Trophoblast cell (in vitro differentiated cells and primary cell): ENCODE data around the gene OR6B1.
A peak's percentile ranks its signal among the peaks of the same experiment; 100 is the strongest.

Experiments
- DNase-seq, 2 donors: peaks; one replicate each; pipeline ENCODE4 v3.0.0-alpha.2; 2016
- H2AFZ ChIP-seq: 2 replicates; pipeline ENCODE4 v1.6.1; 2013; ENCODE audit warnings: low read length, moderate library complexity, mild to moderate bottlenecking; ENCODE audit not compliant: insufficient read depth, poor library complexity
- H2AK5ac ChIP-seq: 2 replicates; pipeline ENCODE4 v1.6.1; 2013; ENCODE audit warnings: mild to moderate bottlenecking, low read length
- H2BK120ac ChIP-seq: 2 replicates; pipeline ENCODE4 v1.6.1; 2013; ENCODE audit warnings: low read length, mild to moderate bottlenecking, moderate library complexity; ENCODE audit not compliant: insufficient read depth, poor library complexity
- H2BK12ac ChIP-seq: 2 replicates; pipeline ENCODE4 v1.6.1; 2013; ENCODE audit warnings: mild to moderate bottlenecking, low read length, moderate library complexity
- H2BK5ac ChIP-seq: 2 replicates; pipeline ENCODE4 v1.6.1; 2013; ENCODE audit warnings: low read length, low read depth, moderate library complexity, mild to moderate bottlenecking; ENCODE audit not compliant: poor library complexity
- H3K14ac ChIP-seq: 2 replicates; pipeline ENCODE4 v1.6.1; 2013; ENCODE audit warnings: mild to moderate bottlenecking, low read length
- H3K18ac ChIP-seq: 2 replicates; pipeline ENCODE4 v1.6.1; 2013; ENCODE audit warnings: mild to moderate bottlenecking, low read length
- H3K23ac ChIP-seq: 2 replicates; pipeline ENCODE4 v1.6.1; 2013; ENCODE audit warnings: low read length
- H3K27ac ChIP-seq: 2 replicates; pipeline ENCODE4 v1.5.1; 2013; ENCODE audit warnings: low read depth, mild to moderate bottlenecking, inconsistent platforms, low read length, moderate library complexity
- H3K27me3 ChIP-seq: 2 replicates; pipeline ENCODE4 v1.6.1; 2013; ENCODE audit warnings: inconsistent platforms, mild to moderate bottlenecking, low read length, moderate library complexity; ENCODE audit not compliant: insufficient read depth
- H3K36me3 ChIP-seq, 2 experiments: 1 replicate in 1 of 2; 2 replicates in 1 of 2; pipeline ENCODE4 v1.6.1; 2013; ENCODE audit warnings: low read length in 2 of 2, mild to moderate bottlenecking in 2 of 2, moderate library complexity in 1 of 2; ENCODE audit not compliant: insufficient read depth in 2 of 2, control insufficient read depth in 1 of 2
- H3K4ac ChIP-seq: 2 replicates; pipeline ENCODE4 v1.6.1; 2013; ENCODE audit warnings: low read depth, mild to moderate bottlenecking, low read length, moderate library complexity
- H3K4me1 ChIP-seq, 2 experiments: 1 replicate in 1 of 2; 2 replicates in 1 of 2; pipeline ENCODE4 v1.6.1; 2013; ENCODE audit warnings: low read length in 2 of 2, mild to moderate bottlenecking in 2 of 2, moderate library complexity in 1 of 2; ENCODE audit not compliant: insufficient read depth in 2 of 2, control insufficient read depth in 1 of 2
- H3K4me2 ChIP-seq: 2 replicates; pipeline ENCODE4 v1.6.1; 2013; ENCODE audit warnings: inconsistent platforms, mild to moderate bottlenecking, low read length, moderate library complexity
- H3K4me3 ChIP-seq: 2 replicates; pipeline ENCODE4 v1.5.1; 2013; ENCODE audit warnings: mild to moderate bottlenecking, low read depth, low read length, inconsistent platforms
- H3K79me1 ChIP-seq: one replicate; pipeline ENCODE4 v1.6.1; 2013; ENCODE audit warnings: low read length
- H3K79me2 ChIP-seq: 2 replicates; pipeline ENCODE4 v1.6.1; 2013; ENCODE audit warnings: low read length, mild to moderate bottlenecking; ENCODE audit not compliant: control insufficient read depth, insufficient read depth, poor library complexity
- H3K9ac ChIP-seq: 2 replicates; pipeline ENCODE4 v1.6.1; 2013; ENCODE audit warnings: mild to moderate bottlenecking, low read length
- H3K9me3 ChIP-seq: 2 replicates; pipeline ENCODE4 v1.6.1; 2013; ENCODE audit warnings: low read depth, mild to moderate bottlenecking, control low read depth, inconsistent platforms, low read length; ENCODE audit not compliant: insufficient read depth
- H4K12ac ChIP-seq: 2 replicates; pipeline ENCODE4 v1.6.1; 2013; ENCODE audit warnings: low read depth, mild to moderate bottlenecking, low read length, moderate library complexity
- H4K8ac ChIP-seq: 2 replicates; pipeline ENCODE4 v1.6.1; 2013; ENCODE audit warnings: low read depth, mild to moderate bottlenecking, low read length, moderate library complexity
- H4K91ac ChIP-seq: one replicate; pipeline ENCODE4 v1.6.1; 2013; ENCODE audit warnings: low read depth, mild to moderate bottlenecking, low read length, moderate library complexity
- WGBS: extraction: QIAGEN DNeasy Blood & Tissue Kit; methylation state at CpG from one replicate; pipeline ENCODE4 v1.1.7; 2013; ENCODE audit warnings: missing lambda C conversion rate; ENCODE audit not compliant: insufficient read length, insufficient coverage; ENCODE audit errors: extremely low coverage; 5-methylcytosine and 5-hydroxymethylcytosine counted together

OR6B1 gene

DNA sequence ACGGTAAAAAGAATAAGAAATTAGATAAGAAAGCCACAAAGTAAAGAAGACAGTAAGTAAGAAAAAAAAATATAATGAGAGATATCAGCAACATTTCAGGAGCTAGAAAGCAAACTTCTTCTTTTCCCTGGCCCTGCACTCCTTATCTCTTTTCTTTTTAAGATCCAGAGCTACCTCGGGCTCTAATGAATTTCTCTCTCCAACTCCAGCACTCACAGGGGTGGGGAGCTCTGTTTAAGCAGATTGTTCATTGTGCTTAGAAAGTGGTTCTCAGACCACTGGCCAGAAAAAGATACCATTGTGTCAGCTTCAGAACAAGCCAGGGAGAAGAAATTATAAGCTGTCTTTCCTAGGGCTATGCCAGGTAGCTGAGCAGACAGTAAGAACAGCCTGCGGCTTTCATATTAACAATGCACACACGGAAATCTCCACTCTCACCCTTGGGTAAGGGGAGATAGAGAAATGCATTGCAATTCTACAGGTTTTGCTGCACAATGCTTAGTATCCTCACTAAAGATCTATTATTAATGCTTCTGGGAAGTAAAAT lies 26.2 kb upstream of the OR6B1 start:
- no peak overlapping the region for H3K4me3 ChIP-seq
- no peak for DNase-seq
- WGBS = no CpG with 5 or more reads among the region's 4 CpGs
- peaks cover 0 to 3% of the 10 kb centered on the region in 2 experiments for H3K4me1 ChIP-seq
- no peak overlapping the region for H3K18ac ChIP-seq
- H2AFZ ChIP-seq = no peak overlapping the region
- H3K23ac ChIP-seq = no peak overlapping the region
- no peaks in the 10 kb centered on the region for H3K79me1 ChIP-seq
- H3K27ac ChIP-seq = no peak overlapping the region
- no peaks in the 10 kb centered on the region for H3K27me3 ChIP-seq
- no peak overlapping the region for H3K4me2 ChIP-seq
- H4K12ac ChIP-seq = no peak overlapping the region
- H2BK12ac ChIP-seq = no peak overlapping the region
- H3K36me3 ChIP-seq = no peaks in the 10 kb centered on the region
- no peak overlapping the region for H4K91ac ChIP-seq
- no peak overlapping the region for H4K8ac ChIP-seq
- H2BK120ac ChIP-seq = no peak overlapping the region
- H3K14ac ChIP-seq = no peak overlapping the region
- no peaks in the 10 kb centered on the region for H3K79me2 ChIP-seq
- H2AK5ac ChIP-seq = no peak overlapping the region
- no peak overlapping the region for H3K9ac ChIP-seq
- no peak overlapping the region for H3K4ac ChIP-seq
- no peak overlapping the region for H2BK5ac ChIP-seq
- no peaks in the 10 kb centered on the region for H3K9me3 ChIP-seq

DNA sequence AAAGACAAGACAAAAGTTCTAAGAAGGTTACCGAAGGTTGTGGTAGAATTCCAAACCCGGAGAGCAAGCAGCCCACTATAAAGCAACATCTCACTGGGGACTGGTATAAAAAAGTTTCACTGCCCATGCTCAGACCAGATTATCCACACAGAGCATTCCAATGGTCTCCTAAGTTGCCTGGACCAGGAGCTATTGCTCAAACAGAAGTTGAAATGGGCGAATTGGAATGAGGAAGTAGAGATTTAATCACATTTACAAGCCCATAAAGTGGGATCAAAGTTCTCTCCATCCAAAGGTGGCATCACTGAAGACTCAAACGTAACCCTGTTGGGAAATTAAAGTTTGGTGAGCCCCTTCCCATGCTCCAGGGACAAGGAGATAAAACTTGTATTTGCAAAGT lies 25.7 kb upstream of the OR6B1 start:
- H2AK5ac ChIP-seq = no peak overlapping the region
- no CpG with 5 or more reads among the region's 4 CpGs for WGBS
- no peak overlapping the region for H3K9ac ChIP-seq

DNA sequence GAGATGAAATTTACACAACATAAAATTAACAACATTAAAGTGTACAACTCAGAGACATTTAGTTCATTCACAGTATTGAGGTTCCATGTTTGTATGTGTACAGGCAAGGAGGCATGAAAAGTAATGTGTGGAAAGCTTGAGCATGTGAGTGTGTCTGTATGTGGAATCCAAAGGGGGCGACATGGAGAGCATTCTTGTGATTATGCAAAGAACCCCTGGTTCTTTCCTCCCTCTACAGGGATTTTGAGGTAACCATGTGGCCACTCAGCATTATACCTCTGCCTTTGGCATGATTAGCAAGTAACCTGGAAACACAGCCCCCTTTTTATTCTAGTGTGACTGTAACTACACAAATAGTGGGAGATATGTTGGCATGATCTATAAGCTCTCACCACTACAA lies 24.5 kb upstream of the OR6B1 start:
- H4K8ac ChIP-seq = no peak overlapping the region
- H2BK120ac ChIP-seq = no peak overlapping the region
- no peak overlapping the region for H3K14ac ChIP-seq
- H3K36me3 ChIP-seq = no peaks in the 10 kb centered on the region
- H2AFZ ChIP-seq = no peak overlapping the region
- no peak overlapping the region for H3K9ac ChIP-seq
- no peak overlapping the region for H4K91ac ChIP-seq
- H3K4ac ChIP-seq = no peak overlapping the region
- no peak overlapping the region for H4K12ac ChIP-seq
- H3K4me1 ChIP-seq = peaks cover 0 to 3% of the 10 kb centered on the region in 2 experiments
- no peak overlapping the region for H3K27ac ChIP-seq
- no peak overlapping the region for H3K4me3 ChIP-seq
- H3K27me3 ChIP-seq = no peaks in the 10 kb centered on the region
- H2BK12ac ChIP-seq = no peak overlapping the region
- no peak overlapping the region for H3K18ac ChIP-seq
- no CpG with 5 or more reads among the region's 1 CpG for WGBS
- H3K4me2 ChIP-seq = no peak overlapping the region
- no peaks in the 10 kb centered on the region for H3K79me1 ChIP-seq
- no peak overlapping the region for H2AK5ac ChIP-seq
- no peak for DNase-seq
- H3K9me3 ChIP-seq = no peaks in the 10 kb centered on the region
- no peak overlapping the region for H2BK5ac ChIP-seq
- H3K23ac ChIP-seq = no peak overlapping the region
- no peaks in the 10 kb centered on the region for H3K79me2 ChIP-seq

More for the DNA sequence above, 25.7 kb upstream of the OR6B1 start:
- Histone ChIP-seq H2AFZ (no peak overlapping the region), H3K27ac (no peak overlapping the region), H3K18ac (no peak overlapping the region), H4K12ac (no peak overlapping the region), H3K4me2 (no peak overlapping the region), H3K14ac (no peak overlapping the region), H3K79me1 (no peaks in the 10 kb centered on the region), H3K9me3 (no peaks in the 10 kb centered on the region), H2BK5ac (no peak overlapping the region), H3K79me2 (no peaks in the 10 kb centered on the region), H3K36me3 (no peaks in the 10 kb centered on the region), H3K27me3 (no peaks in the 10 kb centered on the region), H2BK12ac (no peak overlapping the region), H3K4me3 (no peak overlapping the region), H4K91ac (no peak overlapping the region), H3K23ac (no peak overlapping the region), H4K8ac (no peak overlapping the region), H3K4ac (no peak overlapping the region), H3K4me1 (peaks cover 0 to 3% of the 10 kb centered on the region in 2 experiments), H2BK120ac (no peak overlapping the region)
- peak in 1 of 2 donors; percentile 37 for DNase-seq

DNA sequence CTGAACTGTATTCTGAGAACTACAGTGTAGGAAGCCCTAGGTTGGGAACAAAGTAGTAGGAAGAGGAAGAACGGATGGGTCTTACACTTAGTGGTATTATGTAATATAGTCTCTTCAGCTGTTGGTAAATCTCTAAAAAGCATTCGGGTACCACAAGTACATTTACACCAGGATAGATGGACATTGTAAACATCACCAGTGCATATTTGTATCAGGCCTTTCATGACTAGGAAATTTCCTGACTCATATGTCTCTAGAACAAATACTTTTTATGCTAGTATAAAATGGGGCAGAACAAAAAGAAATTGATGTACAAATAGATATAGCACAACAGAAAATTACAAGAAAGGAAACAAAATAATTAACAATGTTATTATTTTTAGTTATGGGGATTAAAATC lies 21.5 kb upstream of the OR6B1 start:
- Histone ChIP-seq H4K12ac (no peak overlapping the region), H3K18ac (no peak overlapping the region), H3K27ac (no peak overlapping the region), H3K79me1 (no peaks in the 10 kb centered on the region), H4K91ac (no peak overlapping the region), H2AFZ (no peak overlapping the region), H3K4me3 (no peak overlapping the region), H4K8ac (no peak overlapping the region), H2BK5ac (no peak overlapping the region), H3K4me1 (peaks cover 0 to 3% of the 10 kb centered on the region in 2 experiments), H2BK12ac (no peak overlapping the region), H2BK120ac (no peak overlapping the region), H3K36me3 (no peaks in the 10 kb centered on the region), H3K27me3 (no peaks in the 10 kb centered on the region), H2AK5ac (no peak overlapping the region), H3K4ac (no peak overlapping the region), H3K4me2 (no peak overlapping the region), H3K23ac (no peak overlapping the region), H3K9me3 (no peaks in the 10 kb centered on the region), H3K9ac (no peak overlapping the region), H3K79me2 (no peaks in the 10 kb centered on the region), H3K14ac (no peak overlapping the region)
- DNase-seq = no peak
- no CpG with 5 or more reads among the region's 2 CpGs for WGBS
